ENCODE results near the gene MYH3.
"Not testable (repeated sequence)": the region's sequence is repeated elsewhere in the genome, so short reads cannot be mapped to it uniquely, and the experiment has no call there.

Gene MYH3

GRCh38 chr17:10657148-10657547 lies at the start of gene MYH3:
MYH3 (minus strand) TSS chr17:10657309; CDS start chr17:10655064, 2,245 bp downstream.
- no peak for DNase-seq

- DNase-seq, result no peak
These were observed 48.6 kb upstream of the MYH3 start for GRCh38 chr17:10705727-10706126.

- peak; percentile 21 for DNase-seq
These were observed 45.5 kb upstream of the MYH3 start for GRCh38 chr17:10702574-10702973.

GRCh38 chr17:10699856-10700255 lies 42.7 kb upstream of the MYH3 start:
- no peak for DNase-seq

GRCh38 chr17:10698096-10698818 lies 41.1 kb upstream of the MYH3 start:
- DNase-seq, result no peak

GRCh38 chr17:10697092-10698081 lies 40.3 kb upstream of the MYH3 start, which contains the start of the genes ADPRM and SCO1:
ADPRM (plus strand) TSS chr17:10697594; CDS start chr17:10704927, 7,333 bp downstream.
SCO1 (minus strand) TSS chr17:10697533; CDS start chr17:10697507, 26 bp downstream.
- peak; percentile 87 for DNase-seq

GRCh38 chr17:10695875-10696407 lies 38.8 kb upstream of the MYH3 start:
- not testable (repeated sequence) for DNase-seq

- DNase-seq, result no peak
These were observed 30.4 kb upstream of the MYH3 start for GRCh38 chr17:10687499-10687898.

GRCh38 chr17:10683853-10684252 lies 26.7 kb upstream of the MYH3 start:
- DNase-seq, result peak; percentile 4

GRCh38 chr17:10681866-10682446 lies 24.8 kb upstream of the MYH3 start:
- no peak for DNase-seq

GRCh38 chr17:10674704-10675103 lies 17.6 kb upstream of the MYH3 start:
- DNase-seq, result no peak

- no peak for DNase-seq
These were observed 16.2 kb upstream of the MYH3 start for GRCh38 chr17:10673312-10673711.

- DNase-seq, result no peak
These were observed 11.7 kb upstream of the MYH3 start for GRCh38 chr17:10668775-10669174.

GRCh38 chr17:10666906-10667305 lies 9.8 kb upstream of the MYH3 start:
- DNase-seq, result no peak

- DNase-seq, result no peak
These were observed 7.5 kb upstream of the MYH3 start for GRCh38 chr17:10664571-10664970.

- DNase-seq, result no peak
These were observed 6.1 kb upstream of the MYH3 start for GRCh38 chr17:10663231-10663630.

GRCh38 chr17:10661437-10661836 lies 4.3 kb upstream of the MYH3 start:
- DNase-seq, result no peak

GRCh38 chr17:10657879-10658278 lies 770 bp upstream of the MYH3 start:
- no peak for DNase-seq

- DNase-seq, result no peak
These were observed 3.1 kb downstream of the MYH3 start for GRCh38 chr17:10653987-10654386.

- DNase-seq, result no peak
These were observed 4.0 kb downstream of the MYH3 start for GRCh38 chr17:10652984-10653659.

- no peak for DNase-seq
These were observed 5.2 kb downstream of the MYH3 start for GRCh38 chr17:10651927-10652326.

GRCh38 chr17:10649602-10650001 lies 7.5 kb downstream of the MYH3 start:
- no peak for DNase-seq
